Stimulated activated CD8-positive, alpha-beta memory T cell treated with anti-CD3 and anti-CD28 coated beads, Interleukin-15, amount 100 ng/mL, for 4 hours (primary cell): Measurements from ENCODE around the gene TCF12.
"Not testable (repeated sequence)": the region's sequence is repeated elsewhere in the genome, so short reads cannot be mapped to it uniquely, and the experiment has no call there.

Source experiments
- DNase-seq, 2 donors: peaks; one replicate each; pipeline ENCODE4 v3.0.0-alpha.2; 2020; ENCODE audit warnings: low read depth in 2 of 2

Gene TCF12

DNA sequence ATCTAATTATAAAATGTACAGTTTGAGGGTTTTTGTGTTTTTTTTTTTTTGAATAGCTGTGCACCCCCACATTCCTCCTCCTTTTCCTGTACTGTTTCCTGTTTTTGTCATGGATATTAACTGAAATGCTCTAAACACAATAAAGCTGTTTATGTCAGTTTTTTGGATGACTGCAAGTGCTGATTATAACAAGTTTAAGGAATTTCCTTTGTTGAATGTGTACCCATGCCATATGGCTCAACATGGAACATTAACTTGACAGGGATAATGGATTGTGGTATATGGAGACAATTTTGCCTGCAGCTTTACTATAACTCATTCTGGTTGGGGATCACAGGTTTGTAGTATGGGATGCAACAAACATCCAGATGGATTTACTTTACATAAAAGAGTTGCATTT is 216.4 kb downstream of the TCF12 start:
- DNase-seq, result no peak

DNA sequence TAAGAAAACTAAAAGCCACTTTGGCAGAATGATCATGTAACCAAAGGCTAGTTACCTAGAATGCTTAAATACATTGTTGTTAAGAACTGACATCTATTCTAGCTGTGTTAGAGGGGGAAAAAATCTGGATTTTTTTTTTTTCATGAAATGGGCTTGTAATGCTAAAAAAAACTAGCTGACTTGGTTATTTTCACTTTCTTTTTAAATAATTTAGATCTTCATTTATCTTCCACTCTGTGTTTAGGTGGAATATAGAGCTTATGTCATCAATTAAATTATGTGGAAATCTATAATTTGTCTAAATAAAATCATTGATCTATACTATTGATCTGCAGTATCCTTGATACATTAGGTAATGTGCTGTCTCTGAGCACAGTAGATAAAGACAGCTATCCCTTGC is 217.4 kb downstream of the TCF12 start:
- no peak for DNase-seq

DNA sequence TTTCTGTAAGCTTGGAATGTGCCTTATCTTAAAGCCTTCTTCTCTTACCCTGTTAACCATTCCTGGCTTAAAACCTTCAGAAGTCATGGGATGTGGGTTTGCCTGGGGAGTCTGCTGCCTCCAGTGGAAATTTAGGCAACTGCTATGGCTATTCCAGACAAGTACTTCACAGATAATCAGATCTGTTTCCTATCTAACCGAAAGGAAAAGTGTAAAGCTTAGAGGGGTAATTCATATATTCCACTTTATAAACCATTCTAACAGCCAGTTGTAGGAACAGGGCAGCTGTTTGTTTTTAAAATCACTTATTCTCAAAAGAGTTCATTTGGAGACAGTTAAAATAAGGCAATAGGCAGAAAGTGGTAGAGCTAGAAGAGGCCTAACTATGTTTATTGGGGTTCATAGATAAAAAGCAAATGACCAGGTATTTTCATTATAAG is 219.9 kb downstream of the TCF12 start:
- DNase-seq, result no peak

DNA sequence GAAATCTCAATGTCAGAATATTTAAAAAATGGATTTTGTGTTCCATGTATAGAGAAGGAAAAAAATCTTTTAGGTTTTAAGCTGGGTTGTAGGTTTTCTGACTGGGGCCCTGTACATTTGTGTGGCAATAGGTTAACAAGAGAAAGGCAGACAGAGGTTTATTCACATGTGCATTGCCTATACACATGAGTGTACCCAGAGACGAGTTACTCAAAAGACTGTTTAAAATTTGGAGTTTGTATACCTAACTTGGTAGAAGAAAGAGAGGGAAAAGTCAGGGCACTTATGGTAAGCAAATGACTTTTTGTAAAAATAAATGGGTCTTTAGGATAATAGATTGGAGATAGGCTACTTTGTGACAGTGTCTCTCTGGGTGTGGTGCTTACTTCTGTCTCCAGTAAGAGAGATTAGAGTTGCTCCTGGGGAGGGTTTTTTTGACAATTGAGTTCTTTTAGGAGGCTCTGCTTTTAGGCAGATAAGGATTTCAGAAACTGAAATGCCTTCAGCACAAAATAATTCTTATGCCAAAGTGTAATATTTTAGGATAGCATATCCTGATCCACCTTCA is 225.2 kb downstream of the TCF12 start:
- DNase-seq, result no peak

DNA sequence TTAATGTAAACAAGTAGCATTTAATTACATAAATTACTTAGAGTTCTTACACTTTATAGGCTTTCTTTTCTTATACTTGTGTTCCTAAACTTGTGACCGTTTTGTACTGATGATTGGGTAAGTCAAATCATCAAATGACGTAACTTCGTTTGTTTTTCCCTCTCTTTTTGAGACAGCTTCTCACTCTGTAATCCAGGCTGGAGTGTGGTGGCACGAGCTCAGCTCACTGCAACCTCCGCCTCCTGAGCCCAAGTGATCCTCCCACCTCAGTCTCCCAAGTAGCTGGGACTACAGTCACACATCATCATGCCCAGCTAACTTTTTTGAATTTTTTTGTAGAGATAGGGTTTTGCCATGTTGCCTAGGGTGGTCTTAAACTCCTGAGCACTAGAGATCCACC is 226.0 kb downstream of the TCF12 start:
- DNase-seq, result no peak

DNA sequence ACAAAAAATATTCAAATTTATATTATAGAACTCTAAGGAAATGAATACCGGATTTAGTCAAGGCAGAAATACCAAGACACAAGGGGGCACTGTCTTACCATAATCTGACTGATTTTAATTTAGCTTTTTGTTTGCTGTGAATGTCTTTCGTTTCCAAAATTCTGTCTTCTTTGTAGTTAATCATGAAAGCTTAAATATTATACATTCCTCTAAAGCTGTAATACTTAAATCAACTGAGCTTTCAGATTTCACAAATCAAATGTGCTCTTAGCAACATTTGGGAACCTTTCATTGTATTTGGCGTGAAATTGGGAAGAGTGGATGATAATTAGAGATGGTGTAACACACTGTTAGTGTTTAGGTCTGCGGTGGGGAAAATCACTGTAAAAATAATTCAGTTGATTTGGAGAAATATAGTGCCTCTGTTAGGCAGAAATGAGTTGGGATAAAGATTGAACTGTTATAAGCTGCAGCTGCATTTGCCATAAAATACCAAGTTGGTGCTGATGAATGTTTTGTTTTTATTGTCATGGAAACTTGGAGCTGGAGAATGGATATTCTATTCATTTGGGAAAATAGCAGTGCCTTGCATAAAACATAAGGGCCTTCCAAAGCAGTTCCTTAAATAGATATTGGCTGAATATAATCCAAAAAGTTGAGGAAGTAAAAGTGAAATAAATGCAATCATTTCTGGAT is 228.2 kb downstream of the TCF12 start:
- no peak for DNase-seq

DNA sequence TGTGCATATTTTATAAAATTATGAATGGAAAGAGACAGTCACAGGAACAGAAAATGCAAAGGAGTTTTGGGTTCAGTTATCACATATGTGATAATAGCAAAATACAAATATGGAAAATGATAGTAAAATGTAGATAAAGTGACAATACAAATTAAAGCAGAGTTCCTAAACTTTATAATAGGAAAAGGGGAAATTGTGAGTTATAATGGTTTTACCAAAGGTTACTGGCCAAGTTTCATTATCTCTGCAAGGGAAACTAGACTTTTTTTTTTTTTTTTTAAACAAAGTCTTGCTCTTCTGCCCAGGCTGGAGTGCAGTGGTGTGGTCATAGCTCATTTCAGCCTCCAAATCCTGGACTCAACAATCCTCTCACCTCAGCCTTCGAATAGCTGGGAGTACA is 229.2 kb downstream of the TCF12 start:
- no peak for DNase-seq

DNA sequence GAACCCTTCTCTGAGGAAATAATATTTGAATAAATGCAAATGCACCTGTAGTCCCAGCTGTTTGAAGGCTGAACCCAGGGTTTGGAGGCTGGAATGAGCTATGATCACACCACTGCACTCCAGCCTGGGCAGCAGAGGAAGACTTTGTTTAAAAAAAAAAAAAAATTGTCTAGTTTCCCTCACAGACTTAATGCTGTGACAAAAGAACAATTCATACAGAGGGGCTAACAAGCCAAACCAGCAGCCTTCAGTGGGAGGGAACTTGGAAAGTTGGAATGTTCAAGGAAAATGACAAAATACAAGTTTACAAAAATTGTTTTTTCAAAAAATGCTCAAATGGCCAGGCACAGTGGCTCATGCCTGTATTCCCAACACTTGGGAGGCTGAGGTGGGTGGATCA is 229.8 kb downstream of the TCF12 start:
- DNase-seq, result no peak

DNA sequence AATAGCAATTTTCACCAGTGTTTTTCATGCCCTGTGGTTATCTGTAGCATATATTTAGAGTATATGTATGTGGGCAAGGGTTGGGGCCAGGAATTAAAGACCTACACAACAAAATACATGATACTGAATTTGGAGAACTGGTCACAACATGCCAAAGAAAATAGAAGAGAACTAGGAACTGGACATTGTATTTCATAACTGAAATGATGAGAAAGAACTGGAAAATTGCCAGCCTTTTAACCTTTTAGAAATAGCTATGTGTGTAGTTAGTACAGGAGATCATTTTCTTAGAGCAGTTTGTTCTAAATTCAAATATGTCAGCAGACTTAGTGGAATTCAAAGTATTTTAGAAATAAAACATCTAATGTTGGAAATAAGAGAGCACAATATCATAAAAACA is 230.8 kb downstream of the TCF12 start:
- DNase-seq, result no peak

DNA sequence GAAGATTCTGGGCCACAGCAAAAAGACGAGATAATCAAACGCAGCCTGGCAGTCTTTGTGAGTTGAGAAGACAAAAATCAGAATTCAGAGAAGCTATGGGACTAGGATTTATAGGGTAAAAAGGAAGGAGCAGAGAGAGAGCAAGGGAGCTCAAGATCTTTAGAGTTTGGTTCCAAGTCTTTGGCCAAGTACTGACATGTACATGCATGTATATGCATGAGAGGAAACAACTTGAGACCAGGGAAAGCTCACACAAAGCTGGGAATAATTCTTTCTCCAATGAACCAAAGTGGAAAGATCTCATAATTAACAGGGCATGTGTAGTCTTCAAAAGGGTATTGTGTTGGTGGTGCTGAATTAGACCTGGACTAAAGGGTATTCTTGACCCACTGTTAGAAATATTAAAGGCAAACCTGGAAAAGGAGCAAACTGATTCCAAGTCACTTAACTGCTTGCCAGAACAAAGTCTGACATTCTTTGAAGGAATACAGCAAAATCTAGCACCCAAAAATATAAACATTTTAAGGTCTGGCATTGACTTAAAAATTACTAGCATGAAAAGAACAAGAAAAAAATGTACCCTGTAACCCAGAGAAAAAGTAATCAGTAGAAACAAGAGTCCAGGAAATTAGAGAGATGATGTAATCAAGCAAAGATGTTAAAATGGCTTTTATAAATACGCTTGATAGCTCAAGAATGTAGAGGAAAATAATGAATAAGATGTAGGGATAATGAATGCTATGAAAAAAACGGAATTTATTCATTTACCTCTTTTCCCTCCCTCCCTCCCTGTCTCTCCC is 231.8 kb downstream of the TCF12 start:
- DNase-seq, result no peak

DNA sequence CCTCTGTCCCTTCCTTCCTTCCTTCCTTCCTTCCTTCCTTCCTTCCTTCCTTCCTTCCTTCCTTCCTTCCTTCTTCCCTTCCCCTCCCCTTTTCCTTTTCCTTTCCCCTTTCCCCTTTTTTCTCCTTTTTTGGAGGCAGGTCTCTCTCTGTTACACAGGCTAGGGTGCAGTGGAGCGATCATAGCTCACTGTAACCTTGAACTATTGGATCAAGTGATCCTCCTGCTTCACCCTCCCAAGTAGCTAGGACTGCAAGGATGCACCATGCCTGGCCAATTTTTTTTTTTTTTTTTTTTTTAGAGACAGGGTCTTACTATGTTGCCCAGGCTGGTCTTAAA is 232.4 kb downstream of the TCF12 start:
- not testable (repeated sequence) for DNase-seq

DNA sequence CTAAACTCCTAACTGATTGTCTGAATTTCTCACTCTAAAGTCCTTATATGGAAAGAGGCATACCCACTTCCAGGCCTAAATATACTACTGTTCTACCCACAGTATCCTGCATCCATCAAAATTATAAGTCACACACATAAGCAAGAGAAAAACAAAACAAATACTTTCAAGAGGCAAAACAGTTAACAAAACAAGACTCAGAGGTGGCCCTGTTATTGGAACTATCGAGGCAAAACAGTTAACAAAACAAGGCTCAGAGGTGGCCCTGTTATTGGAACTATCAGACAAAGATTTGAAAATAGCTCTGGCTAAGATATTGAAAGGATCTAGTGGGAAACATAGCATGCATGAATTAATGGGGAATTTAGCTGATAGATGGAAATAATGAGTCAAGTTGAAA is 233.7 kb downstream of the TCF12 start:
- no peak for DNase-seq

DNA sequence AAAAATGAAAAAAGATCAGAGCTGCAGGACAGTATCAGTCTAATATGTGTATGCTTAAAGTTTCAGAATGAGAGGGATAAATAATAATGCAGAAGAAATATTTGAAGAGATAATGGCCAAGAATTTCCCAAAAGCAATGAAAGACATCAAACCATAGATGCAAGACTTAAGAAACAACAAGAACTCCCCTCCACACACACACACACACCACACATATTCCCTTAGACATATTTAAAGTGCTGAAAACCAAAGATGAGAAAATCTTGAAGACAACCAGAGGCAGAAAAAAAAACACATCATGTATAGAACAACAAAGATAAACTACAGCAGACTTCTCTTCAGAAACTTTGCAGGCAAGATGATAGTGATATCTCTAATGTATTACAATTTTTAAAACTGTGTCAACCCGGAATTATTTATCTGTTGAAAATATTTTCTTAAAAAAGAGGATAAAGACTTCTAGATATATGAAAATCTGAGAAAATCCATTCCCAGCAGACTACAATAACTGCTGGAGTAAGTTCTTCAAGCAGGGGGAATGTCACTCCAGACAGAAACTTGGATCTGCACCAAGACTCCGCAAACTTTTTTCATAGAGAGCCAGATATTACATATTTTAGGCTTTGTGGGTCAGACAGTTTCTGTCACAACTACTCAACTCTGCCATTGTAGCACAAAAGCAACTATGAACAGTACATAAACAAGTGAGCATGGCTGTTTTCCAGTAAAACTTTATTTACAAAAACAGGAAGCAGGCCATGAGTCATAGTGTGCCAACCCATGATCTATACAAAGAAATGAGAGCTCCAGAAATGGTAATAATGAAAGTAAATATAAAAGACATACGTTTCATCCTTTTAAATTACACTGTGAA is 234.5 kb downstream of the TCF12 start:
- no peak for DNase-seq

DNA sequence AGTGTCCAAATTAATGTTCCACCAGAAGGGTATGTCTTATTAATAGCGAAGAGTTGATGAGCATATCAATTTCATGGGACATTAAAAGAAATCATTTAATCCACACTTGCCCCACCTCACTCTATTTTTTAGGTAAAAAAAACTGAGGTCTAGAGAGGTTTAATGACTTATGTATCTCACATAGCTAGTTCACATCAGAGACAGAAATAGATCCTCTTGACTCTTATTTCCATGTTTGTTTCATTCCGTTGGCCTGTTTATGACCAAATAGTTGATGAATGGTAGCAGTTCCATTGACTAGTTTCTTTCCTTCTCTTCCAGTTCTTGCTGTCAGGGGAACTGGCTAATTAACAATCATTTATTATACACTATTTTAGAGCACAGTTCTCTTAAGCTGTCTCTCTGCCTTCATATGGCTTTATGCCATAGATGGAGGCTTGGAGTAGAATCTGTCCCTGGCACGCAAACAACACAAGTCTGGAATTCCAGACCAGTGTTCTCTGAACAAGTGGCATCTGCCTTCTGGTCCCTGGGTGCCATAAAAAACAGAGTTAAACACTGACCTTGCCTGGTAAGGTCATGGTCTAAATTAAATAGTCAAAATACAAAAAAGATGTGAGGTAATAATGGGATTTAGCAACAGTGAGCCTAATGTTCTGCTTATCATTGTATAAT is 237.9 kb downstream of the TCF12 start:
- no peak for DNase-seq

DNA sequence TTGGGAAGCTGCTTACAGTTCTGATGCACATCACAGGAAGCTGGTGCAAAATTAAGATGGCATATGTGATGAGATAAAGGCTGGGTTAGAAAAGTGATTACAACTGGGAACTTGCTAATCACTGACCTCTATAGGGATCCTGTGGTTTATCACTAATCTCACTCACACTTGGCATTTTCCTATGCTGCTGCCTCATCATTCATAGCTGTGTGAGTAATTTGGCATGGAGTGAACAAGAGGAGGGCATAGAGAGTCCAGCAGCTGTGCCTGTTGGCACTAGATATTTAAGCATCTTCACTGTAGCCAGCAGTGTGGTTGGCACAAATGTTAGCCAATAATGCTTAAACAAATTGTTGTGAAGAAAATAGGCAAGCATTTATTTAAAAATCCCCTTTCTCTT is 240.1 kb downstream of the TCF12 start:
- DNase-seq, result no peak

DNA sequence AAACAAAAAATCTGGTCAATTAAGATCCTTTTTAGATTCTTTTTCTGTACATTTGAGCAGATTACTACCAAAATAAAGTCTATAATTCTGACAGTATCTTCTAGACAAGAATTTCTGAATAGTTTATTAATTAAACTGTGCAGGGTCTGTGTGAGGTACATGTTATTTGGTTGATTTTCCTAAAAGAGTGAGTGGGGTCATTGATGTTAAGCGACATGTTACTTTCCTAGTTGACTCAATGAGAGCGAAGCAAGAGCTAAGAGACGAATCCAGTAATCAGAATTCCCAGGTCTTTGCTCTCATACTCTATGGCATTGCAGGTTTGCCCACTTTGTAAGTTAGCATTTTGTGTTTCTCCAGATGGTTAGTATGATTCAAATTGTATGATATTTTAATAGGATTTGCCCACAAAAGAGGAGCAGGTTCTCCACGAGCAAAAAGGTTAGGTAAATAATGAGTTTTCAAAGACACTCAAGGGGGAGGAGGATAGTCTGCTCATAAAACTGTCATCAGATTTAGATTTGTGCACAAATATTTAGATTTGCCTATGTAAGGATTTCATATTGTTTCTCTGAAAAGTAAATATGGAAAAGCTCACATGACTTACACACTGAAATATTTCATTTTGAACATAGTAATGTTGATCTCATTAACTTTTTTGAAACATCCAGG is 240.7 kb downstream of the TCF12 start:
- no peak for DNase-seq

DNA sequence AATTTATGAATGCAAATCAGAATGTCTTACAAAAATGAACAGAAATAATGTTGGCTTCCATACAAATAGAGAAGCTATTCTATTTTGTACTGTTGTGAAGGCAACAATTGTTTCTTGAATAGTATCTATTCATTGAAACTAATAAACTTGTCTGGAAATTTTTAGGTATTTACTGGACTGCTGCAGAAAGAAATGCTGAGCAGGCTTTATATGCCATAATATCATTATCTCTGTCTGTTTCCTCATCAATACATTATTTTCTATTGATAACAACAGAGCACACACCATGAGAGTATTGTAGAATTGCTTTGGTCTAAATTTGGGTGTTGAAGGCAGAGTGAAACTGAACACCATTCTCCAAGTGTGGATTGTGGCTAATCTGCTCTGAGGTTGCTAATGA is 241.3 kb downstream of the TCF12 start:
- DNase-seq, result no peak

DNA sequence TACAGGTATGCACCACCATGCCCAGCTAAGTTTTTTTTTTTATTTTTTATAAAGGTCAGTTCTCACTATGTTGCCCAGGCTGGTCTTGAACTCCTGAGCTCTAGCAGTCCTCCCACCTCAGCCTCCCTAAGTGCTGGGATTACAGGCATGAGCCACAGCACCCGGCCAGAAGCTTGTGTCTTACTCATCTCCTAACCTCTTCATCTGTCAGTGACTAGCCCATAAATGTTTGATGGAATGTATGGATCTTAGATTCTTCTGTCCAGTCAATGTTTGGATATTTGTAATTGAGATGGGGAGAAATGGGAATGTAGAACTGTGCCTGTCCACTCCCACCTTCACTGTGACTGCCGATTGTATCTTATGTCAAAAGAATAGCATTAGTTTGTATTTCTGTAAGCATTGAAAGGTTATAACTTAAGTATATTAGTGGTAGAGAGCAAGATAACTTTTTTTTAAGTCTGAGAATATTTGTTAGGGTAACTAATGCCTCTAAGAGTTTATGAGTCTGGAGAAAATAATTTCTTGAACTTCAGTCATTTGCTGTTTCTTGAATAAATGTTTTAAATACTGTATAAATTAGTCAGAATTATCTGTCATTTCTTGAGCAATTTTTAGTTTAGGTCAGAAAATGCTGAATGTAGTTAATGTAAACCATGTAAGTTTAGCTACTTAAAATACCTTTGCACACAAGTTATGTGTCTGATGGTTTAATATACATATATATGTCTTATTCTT is 242.5 kb downstream of the TCF12 start:
- DNase-seq, result no peak

DNA sequence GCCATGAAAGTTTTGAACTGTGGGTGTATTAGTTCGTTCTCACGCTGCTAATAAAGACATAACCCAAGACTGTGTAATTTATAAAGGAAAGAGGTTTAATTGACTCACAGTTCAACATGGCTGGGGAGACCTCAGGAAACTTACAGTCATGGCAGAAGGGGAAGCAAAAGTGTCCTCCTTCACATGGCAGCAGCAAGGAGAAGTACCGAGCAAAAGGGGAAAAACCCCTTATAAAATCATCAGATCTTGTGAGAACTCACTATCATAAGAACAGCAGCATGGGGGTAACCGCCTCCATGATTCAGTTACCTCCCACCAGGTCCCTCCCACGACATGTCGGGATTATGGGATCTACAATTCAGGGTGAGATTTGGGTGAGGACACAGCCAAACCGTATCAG is 245.8 kb downstream of the TCF12 start:
- not testable (repeated sequence) for DNase-seq

DNA sequence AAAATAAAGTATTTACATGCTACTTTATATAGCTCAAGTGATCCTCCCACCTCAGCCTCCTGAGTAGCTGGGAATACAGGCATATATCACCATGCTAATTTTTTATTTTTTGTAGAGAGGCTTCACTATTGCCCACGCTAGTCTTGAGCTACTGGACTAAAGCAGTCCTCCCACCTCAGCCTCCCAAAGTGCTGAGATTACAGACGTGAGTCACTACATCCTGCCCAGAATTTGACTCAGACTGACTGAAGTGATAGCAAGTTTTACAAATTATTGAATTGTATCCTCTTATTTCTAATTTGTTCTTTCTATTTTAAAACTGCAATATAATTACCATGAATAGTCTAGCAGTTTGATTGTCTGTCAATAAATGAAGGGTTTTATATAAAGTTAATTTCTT is 247.5 kb downstream of the TCF12 start:
- DNase-seq, result no peak
